Retinal pigment epithelial cell (primary cell): Measurements from ENCODE around the gene TDP2.
"Not testable (repeated sequence)": the region's sequence is repeated elsewhere in the genome, so short reads cannot be mapped to it uniquely, and the experiment has no call there.

ENCODE experiments used
- DNase-seq: peaks from one replicate; pipeline ENCODE4 v3.0.0-alpha.2; 2010; ENCODE audit warnings: low read depth
- H3K4me3 ChIP-seq: 2 replicates; pipeline ENCODE4 v1.5.1; 2011; ENCODE audit warnings: mild to moderate bottlenecking, low read length, control low read depth, moderate library complexity
- CTCF ChIP-seq: conservative IDR thresholded peaks from 2 replicates; pipeline ENCODE4 v1.5.1; 2011; ENCODE audit warnings: low read depth, low read length, control low read depth, inconsistent platforms

The TDP2 gene

GRCh38 chr6:24642061-24642460, 24.6 kb downstream of the TDP2 start:
- no peak overlapping the region for H3K4me3 ChIP-seq
- DNase-seq = no peak
- TF ChIP-seq CTCF = no peak

- not testable (repeated sequence) for H3K4me3 ChIP-seq, DNase-seq
Measured at GRCh38 chr6:24640631-24641030, 26.1 kb downstream of the TDP2 start.

- no peak overlapping the region for H3K4me3 ChIP-seq
- DNase-seq = no peak
- no peak for TF ChIP-seq CTCF
Measured at GRCh38 chr6:24640166-24640565, 26.5 kb downstream of the TDP2 start.

- no peak for TF ChIP-seq CTCF
- H3K4me3 ChIP-seq = no peak overlapping the region
- no peak for DNase-seq
Measured at GRCh38 chr6:24636681-24637080, 30.0 kb downstream of the TDP2 start.

- TF ChIP-seq CTCF = no peak
- DNase-seq = no peak
- H3K4me3 ChIP-seq = no peak overlapping the region
Measured at GRCh38 chr6:24632573-24632972, 34.1 kb downstream of the TDP2 start.

GRCh38 chr6:24631671-24632070, 35.0 kb downstream of the TDP2 start:
- no peak for TF ChIP-seq CTCF
- no peak for DNase-seq
- H3K4me3 ChIP-seq = no peak overlapping the region

GRCh38 chr6:24630856-24631505, 35.7 kb downstream of the TDP2 start:
- TF ChIP-seq CTCF = no peak
- no peak overlapping the region for H3K4me3 ChIP-seq
- no peak for DNase-seq
